SK-N-SH treated with all-trans-retinoic acid at 6 μM for 48 hours (cell line): ENCODE results near the gene RPLP2.

Experiments
- ARNTL ChIP-seq: fragments of 450-650 bp; formaldehyde crosslinking; IDR thresholded peaks from 2 replicates; pipeline ENCODE4 v1.5.0; 2020; ENCODE audit warnings: low read depth, mild to moderate bottlenecking, moderate library complexity, borderline replicate concordance
- ISL1 ChIP-seq: fragments of 250-450 bp; sonication (Bioruptor Pico); IDR thresholded peaks from 2 replicates; pipeline ENCODE4 v2.1.2; 2022; ENCODE audit warnings: mild to moderate bottlenecking, moderate library complexity
- OSR1 ChIP-seq: fragments of 250-450 bp; sonication (Bioruptor Pico); IDR thresholded peaks from 2 replicates; pipeline ENCODE4 v1.8.0; 2022; ENCODE audit warnings: moderate library complexity, mild to moderate bottlenecking, inconsistent platforms
- RARB ChIP-seq: fragments of 250-450 bp; sonication (Bioruptor Pico); IDR thresholded peaks from 2 replicates; pipeline ENCODE4 v1.8.0; 2021; ENCODE audit warnings: mild to moderate bottlenecking, moderate library complexity
- SNAI2 ChIP-seq: fragments of 250-450 bp; sonication (Bioruptor Pico); IDR thresholded peaks from 2 replicates; pipeline ENCODE4 v1.5.0; 2020; ENCODE audit warnings: mild to moderate bottlenecking, moderate library complexity
- ZFP3 ChIP-seq: fragments of 250-450 bp; sonication (Bioruptor Pico); IDR thresholded peaks from 2 replicates; pipeline ENCODE4 v1.5.0; 2020; ENCODE audit warnings: mild to moderate bottlenecking, moderate library complexity
- ZFP30 ChIP-seq: fragments of 450-650 bp; formaldehyde crosslinking; IDR thresholded peaks from 2 replicates; pipeline ENCODE4 v1.5.0; 2022; ENCODE audit warnings: mild to moderate bottlenecking, moderate library complexity
- ZNF70 ChIP-seq: fragments of 450-650 bp; formaldehyde crosslinking; IDR thresholded peaks from 2 replicates; pipeline ENCODE4 v1.5.0; 2020; ENCODE audit warnings: mild to moderate bottlenecking, moderate library complexity
- TF ChIP-seq, protein P1 (sequence below): fragments of 250-450 bp; sonication (Bioruptor Pico); IDR thresholded peaks from 2 replicates; pipeline ENCODE4 v1.8.0; 2020; ENCODE audit warnings: mild to moderate bottlenecking, moderate library complexity, borderline replicate concordance

DNA sequence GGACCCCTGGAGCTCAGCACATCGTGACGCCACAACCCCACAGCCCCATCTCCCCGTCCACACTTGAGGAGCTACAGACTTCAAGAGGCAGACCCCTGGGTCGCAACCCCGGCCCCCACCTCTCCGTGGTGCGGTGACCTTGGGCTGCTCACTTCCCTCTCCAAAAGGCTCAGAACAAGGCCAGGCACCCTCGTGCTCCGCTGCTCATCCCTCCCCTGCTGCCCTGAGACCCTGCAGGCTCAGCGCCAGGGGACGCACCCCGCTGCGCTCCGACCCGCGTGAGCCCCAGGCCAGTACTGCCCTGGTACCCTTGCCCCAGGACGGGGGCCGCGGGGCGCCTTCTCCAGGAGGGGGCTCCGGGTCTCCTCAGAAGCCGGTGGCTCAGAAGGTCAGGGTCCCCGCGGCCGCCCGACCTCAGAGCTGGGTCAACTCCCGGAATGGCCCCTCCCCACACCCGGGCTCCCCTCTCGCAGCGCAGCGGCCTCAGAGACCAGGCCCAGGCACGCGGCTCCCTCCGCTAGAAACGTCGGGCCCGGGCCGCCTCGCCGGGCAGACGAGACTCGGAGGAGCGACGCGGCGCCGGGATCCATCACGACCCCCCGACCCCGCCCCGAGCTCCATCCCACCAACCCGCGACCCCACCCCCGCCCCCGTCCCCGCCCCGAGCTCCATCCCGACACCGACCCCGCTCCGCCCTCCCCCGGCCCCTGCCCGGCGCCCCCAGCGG, 33.0 kb upstream of the RPLP2 start:
- no peak for TF ChIP-seq ISL1
- no peak for TF ChIP-seq SNAI2
- no peak for TF ChIP-seq RARB (CRISPR knock-in tag)
- no peak for TF ChIP-seq ZFP30 (CRISPR knock-in tag)
- TF ChIP-seq, protein P1, sequence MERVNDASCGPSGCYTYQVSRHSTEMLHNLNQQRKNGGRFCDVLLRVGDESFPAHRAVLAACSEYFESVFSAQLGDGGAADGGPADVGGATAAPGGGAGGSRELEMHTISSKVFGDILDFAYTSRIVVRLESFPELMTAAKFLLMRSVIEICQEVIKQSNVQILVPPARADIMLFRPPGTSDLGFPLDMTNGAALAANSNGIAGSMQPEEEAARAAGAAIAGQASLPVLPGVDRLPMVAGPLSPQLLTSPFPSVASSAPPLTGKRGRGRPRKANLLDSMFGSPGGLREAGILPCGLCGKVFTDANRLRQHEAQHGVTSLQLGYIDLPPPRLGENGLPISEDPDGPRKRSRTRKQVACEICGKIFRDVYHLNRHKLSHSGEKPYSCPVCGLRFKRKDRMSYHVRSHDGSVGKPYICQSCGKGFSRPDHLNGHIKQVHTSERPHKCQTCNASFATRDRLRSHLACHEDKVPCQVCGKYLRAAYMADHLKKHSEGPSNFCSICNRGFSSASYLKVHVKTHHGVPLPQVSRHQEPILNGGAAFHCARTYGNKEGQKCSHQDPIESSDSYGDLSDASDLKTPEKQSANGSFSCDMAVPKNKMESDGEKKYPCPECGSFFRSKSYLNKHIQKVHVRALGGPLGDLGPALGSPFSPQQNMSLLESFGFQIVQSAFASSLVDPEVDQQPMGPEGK (CRISPR knock-in tag), result peak; percentile 18; the same call in 1 of the 2 replicates
- no peak for TF ChIP-seq ZNF70 (CRISPR knock-in tag)
- no peak for TF ChIP-seq ARNTL (CRISPR knock-in tag)
- no peak for TF ChIP-seq OSR1 (CRISPR knock-in tag)
- no peak for TF ChIP-seq ZFP3 (CRISPR knock-in tag)
